ENCODE measurements around the gene GPS2. TPM values are rescaled to one million over a fixed set of nuclear protein-coding genes. Genes with fewer than 3 reads are reported as not detected.

Gene GPS2
- total RNA-seq, 4 donors from 2014 or later = 69.5 to 130 (median 100) TPM

DNA sequence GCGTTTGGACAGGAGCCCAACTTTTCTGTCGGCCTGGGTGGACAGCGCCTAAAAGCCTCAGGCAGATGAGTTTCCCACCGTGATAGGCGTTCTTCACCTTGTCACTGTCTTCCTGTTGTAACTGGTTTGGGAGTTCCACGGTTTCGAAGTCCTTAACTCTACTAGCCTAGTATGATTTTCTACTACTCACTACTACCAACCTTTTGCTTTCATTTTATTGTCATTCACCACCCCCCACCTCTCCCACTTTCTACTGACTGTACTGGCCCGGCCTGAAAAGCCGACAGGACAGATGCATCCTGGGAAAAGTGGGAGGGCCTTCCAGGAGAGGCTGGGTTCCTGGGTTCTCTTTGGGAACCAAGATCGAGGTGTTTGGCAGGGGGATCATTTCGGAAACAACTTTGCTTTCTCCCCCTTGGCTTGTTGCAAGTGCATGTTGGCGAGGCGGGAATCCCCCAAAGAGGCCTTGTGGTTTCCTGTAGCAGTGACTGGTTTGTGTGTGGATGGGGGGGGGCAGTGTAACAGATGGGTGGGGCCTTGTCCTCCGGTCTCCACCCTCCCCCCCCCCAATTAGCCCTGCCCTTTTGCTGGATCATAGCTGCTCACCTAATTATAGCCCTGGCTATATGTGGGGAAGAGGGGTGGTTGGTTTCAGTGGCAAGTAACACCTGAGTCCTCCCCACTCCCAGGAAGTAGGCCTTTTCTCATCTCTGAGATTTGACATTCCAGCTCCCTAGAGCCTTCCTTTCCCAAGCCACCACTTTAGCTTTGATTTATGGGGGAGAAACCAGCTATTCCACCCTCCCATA lies 6.3 kb downstream of the GPS2 start:
- peaks cover 18 to 28% of the 10 kb centered on the region in 2 donors for H3K4me1 ChIP-seq

DNA sequence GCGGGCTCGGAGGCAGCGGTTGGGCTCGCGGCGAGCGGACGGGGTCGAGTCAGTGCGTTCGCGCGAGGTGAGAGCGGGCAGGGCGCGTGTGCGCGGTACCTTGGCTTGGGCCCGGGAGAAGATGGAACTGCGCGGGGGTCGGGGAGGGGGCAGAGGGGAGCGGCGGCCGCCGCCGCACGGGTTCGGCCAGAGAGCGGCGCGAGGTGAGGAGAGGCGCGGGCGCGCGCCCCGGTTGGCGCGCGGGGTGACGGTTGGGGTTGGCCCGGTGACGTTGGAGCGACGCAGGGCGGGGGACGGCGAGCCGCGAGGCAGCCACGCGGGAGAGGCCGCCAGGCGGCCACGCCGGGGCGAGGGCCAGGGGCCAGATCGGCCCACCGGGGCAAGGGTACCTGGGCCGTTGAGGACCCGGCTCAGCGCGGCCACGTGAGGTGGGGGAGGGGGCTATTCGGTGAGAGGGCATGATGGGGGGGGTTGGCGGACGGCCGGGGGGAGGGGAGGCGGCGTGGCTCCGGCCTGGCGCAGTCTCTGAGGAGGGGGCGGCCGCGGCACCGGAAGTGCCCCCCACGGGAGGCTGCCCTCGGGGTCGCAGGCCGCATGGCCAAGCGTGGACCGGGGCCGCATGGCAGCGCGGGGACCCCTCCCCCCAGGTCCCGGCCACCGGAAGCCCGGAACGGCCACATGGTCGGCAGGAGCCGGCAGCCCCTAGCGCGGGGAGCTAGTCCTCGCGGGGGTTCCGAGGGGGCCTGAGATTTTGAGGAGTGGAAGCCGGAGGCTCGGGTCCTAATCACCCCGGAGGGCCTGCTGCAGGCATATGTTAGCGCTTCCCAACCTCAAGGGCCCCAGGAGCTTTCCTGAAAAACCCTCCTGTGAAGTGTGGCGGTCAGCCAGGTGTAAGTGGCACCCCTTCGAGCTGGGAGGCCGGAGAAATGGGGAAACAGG lies 7.2 kb downstream of the GPS2 start:
- Histone ChIP-seq H3K36me3 (peaks cover 31 to 32% of the 10 kb centered on the region in 2 donors), H3K9me3 (no peaks in the 10 kb centered on the region), H3K4me1 (peaks cover 18 to 23% of the 10 kb centered on the region in 2 donors), H3K27ac (peak overlapping the region; percentile 94 to 98 (median 97)), H3K4me3 (replicated peaks in 1 of 3) (peak overlapping the region; percentile 43 to 99 (median 89)), H3K27me3 (no peaks in the 10 kb centered on the region)
- peak; percentile 43 to 56 for DNase-seq
- 0% methylated on average over 3 to 6 of the region's 104 CpGs for WGBS, 2 donors
- TF ChIP-seq POLR2A (IDR thresholded peaks at IDR 0.05) = peak in 1 of 2 donors; percentile 63
- TF ChIP-seq, protein P1, sequence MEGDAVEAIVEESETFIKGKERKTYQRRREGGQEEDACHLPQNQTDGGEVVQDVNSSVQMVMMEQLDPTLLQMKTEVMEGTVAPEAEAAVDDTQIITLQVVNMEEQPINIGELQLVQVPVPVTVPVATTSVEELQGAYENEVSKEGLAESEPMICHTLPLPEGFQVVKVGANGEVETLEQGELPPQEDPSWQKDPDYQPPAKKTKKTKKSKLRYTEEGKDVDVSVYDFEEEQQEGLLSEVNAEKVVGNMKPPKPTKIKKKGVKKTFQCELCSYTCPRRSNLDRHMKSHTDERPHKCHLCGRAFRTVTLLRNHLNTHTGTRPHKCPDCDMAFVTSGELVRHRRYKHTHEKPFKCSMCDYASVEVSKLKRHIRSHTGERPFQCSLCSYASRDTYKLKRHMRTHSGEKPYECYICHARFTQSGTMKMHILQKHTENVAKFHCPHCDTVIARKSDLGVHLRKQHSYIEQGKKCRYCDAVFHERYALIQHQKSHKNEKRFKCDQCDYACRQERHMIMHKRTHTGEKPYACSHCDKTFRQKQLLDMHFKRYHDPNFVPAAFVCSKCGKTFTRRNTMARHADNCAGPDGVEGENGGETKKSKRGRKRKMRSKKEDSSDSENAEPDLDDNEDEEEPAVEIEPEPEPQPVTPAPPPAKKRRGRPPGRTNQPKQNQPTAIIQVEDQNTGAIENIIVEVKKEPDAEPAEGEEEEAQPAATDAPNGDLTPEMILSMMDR (IDR thresholded peaks at IDR 0.05) = peak in 3 of 6 experiments; percentile 5 to 14 (median 8)
- intact Hi-C loops (cut with DNase I) = no loop called here

More for the DNA sequence above, 6.3 kb downstream of the GPS2 start:
- peak; percentile 81 for DNase-seq
- peak overlapping the region; percentile 43 to 99 (median 89) for H3K4me3 ChIP-seq (replicated peaks in 1 of 3)
- 2 to 4% methylated on average over 14 of the region's 14 CpGs for WGBS, 2 donors
- H3K36me3 ChIP-seq = peaks cover 40 to 41% of the 10 kb centered on the region in 2 donors
- H3K27me3 ChIP-seq = no peaks in the 10 kb centered on the region
- H3K27ac ChIP-seq = peak overlapping the region; percentile 94 to 98 (median 97)
- intact Hi-C loops (cut with DNase I) = no loop called here
- H3K9me3 ChIP-seq = no peaks in the 10 kb centered on the region
- no peak for TF ChIP-seq POLR2A (IDR thresholded peaks at IDR 0.05)
- TF ChIP-seq, protein P1 (IDR thresholded peaks at IDR 0.05) = no peak

DNA sequence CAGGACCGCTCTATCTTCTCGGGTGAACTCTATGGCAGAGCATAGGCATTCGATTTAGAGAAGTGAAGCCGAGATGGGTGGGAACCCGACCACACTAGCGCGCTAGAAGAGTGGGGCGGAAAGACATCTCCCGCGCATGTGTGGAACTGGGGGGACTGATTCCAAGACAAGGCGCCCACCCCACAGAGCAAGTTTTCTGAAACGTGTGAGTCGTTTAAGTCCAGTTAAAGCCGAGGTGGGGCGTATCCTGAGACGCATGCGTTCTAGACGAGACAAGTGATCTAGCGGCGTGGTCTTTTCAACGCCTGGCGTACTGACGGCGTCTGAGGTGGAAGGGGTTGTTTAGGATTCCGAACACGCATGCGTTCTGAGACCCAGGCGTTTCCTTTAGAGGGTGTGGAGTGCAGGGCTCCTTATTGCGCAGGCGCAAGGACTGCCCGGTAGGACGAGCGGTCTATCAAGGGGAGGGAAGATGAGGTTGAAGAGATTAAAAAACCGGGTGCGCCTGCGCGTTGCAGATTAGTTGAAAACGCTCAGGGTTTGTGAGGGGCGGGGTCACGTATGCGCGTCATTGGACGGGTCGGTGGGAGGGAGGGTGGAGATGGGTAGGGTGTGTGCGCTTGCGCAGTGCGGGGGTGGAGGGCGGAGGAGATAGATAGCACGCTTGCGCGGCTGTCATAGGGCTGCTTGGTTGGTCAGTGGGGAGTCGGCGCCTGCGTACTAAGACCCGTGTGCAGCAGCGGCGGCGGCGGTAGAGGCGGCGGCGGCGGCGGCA lies 8.1 kb downstream of the GPS2 start, which contains the start of gene EIF5A:
Gene EIF5A, plus strand, starts transcription at position 718 of the 775 bp plus-strand sequence. CDS start 2,008 bp downstream, outside the sequence.
- Histone ChIP-seq H3K4me3 (replicated peaks in 1 of 3) (peak within 1 kb of the TSS; percentile 43 to 99 (median 89)), H3K36me3 (peaks cover 23 to 24% of the 10 kb centered on the region in 2 donors), H3K9me3 (no peaks in the 10 kb centered on the region), H3K4me1 (peaks cover 17 to 18% of the 10 kb centered on the region in 2 donors), H3K27ac (peak within 1 kb of the TSS; percentile 95 to 98 (median 97)), H3K27me3 (no peaks in the 10 kb centered on the region)
- intact Hi-C loops (cut with DNase I) = no loop called here
- TF ChIP-seq POLR2A (IDR thresholded peaks at IDR 0.05) = peak; percentile 58 to 83
- TF ChIP-seq, protein P1 (IDR thresholded peaks at IDR 0.05) = no peak
- peak; percentile 99 to 100 for DNase-seq
- 0 to 1% methylated on average over 46 to 59 of the region's 64 CpGs for WGBS, 2 donors

DNA sequence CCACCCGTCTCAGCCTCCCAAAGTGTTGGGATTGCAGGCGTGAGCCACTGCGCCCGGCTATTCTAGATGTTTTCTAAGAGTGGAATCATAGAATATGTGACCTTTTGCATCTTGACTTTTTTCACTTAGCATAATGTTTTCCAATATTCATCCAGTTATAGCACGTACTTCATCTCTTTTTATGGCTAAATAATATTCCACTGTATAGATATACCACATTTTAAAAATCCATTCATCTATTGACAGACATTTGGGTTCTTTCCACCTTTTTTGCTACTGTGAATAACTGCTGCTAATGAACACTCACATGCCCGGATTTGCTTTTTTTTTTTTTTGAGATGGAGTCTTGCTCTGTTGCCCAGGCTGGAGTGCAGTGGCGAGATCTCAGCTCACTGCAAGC lies 11.0 kb downstream of the GPS2 start:
- TF ChIP-seq, protein P1 (IDR thresholded peaks at IDR 0.05) = no peak
- TF ChIP-seq POLR2A (IDR thresholded peaks at IDR 0.05) = no peak
- Histone ChIP-seq H3K27ac (no peak overlapping the region), H3K36me3 (no peaks in the 10 kb centered on the region), H3K9me3 (no peaks in the 10 kb centered on the region), H3K27me3 (no peaks in the 10 kb centered on the region), H3K4me1 (peaks cover 7 to 8% of the 10 kb centered on the region in 2 donors), H3K4me3 (replicated peaks in 1 of 3) (no peak overlapping the region)
- no peak for DNase-seq
- intact Hi-C loops (cut with DNase I) = no loop called here
- WGBS, 2 donors = 96 to 97% methylated on average over 7 of the region's 7 CpGs
